ENCODE measurements around the gene VPS8.
"Not testable (repeated sequence)": the region's sequence is repeated elsewhere in the genome, so short reads cannot be mapped to it uniquely, and the experiment has no call there.

VPS8 gene

DNA sequence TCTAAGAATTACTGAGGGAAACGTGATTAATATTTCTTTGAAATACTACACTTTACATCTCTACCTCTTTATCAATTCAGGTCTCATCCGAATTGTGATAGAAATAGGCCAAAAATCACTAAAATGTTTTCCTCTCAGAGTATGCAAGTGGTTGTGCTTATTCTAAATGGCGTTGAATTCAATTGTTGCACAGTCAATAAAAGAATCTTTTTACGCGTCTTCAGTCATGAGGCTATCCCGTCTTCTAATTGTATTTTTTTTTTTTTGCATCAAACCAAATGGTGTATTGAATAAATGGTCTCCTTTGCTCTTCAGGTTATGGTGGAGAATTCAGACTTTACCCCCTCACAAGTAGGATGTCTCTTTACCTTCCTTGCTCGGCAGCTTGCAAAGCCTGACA lies 112.6 kb downstream of the VPS8 start:
- DNase-seq (ENCODE audit: low read depth in 2 of 2), result no peak

DNA sequence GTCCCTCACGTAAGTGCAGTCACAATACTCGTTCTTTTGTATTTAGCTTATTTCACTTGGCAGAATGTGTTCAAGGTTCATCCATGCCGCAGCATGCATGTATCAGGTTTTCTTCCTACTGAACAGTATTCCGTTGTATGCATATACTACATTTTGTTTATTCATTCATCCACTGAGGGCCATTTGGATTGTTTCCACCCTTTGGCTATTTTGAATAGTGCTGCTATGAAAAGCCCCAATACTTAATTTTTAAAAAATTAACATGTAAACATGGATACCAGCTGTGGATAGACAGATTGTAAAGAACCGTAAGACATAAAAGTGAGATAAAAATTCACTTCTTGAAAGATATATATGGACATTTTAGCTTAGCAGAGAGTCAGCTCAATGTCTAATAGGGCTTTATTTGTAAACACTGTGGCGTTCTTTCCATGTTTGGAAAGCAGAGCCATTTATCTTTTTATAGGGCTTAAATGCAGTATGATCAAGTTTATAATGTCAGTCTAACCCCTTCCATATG lies 115.9 kb downstream of the VPS8 start:
- DNase-seq (ENCODE audit: low read depth in 2 of 2), result no peak

DNA sequence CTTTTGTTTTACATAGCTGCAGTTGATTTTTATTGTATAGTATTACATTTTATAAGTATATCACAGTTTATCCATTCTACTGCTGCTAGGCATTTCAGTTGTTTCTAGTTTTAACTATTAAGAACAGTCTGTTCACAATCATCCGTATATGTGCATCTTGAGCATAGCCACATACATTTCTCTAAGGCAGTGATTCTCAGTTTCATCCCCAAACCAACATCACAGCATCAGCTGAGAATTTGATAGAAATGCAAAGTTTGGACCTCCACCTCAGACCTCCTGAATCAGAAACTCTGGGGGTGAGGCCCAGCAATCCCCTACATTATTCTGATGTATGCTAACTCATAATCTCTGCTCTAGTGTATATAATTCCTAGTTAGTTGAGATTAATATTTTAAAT lies 120.8 kb downstream of the VPS8 start:
- DNase-seq (ENCODE audit: low read depth in 2 of 2), result no peak

DNA sequence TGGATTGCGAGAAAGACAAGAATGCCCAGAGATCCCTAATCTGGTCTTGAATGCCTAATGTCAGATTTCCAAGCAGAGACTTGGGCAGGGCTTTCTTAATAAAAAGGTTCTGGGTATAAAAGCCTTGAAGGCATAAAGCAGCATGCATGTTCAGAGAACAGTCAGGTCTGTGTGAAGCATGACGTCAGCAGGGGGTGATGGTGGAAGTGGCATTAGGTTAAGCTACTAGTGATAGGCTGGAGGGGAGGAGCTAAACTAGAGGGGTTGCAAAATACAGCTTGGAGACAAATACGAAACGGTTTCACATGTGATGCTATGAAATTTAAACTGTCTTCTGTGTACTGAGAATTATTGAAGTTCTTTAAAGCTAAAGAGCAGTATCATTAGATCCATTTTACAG lies 125.6 kb downstream of the VPS8 start:
- DNase-seq (ENCODE audit: low read depth in 2 of 2), result no peak

- no peak for DNase-seq (ENCODE audit: low read depth in 2 of 2)
Measured at GRCh38 chr3:184941408-184941807, 129.4 kb downstream of the VPS8 start.

DNA sequence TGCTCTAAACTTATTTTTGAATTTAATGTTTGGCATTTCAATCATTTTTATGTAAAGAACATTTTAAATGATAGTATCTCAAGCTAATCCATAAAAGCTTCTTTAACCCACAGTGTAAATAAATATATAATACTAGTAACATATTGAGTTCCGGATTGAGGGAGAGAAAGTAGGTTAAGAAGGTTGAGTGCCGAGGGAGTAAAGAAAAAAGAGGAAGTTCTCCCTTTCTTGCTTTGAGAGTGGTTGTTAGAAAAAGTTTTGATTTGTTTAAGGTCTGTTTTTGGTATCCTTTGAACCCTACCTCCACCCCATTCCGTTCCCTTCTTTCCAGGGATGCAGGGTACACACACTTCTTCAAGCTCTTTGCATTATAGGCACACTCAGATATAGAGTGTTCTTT lies 130.8 kb downstream of the VPS8 start:
- DNase-seq (ENCODE audit: low read depth in 2 of 2), result no peak

DNA sequence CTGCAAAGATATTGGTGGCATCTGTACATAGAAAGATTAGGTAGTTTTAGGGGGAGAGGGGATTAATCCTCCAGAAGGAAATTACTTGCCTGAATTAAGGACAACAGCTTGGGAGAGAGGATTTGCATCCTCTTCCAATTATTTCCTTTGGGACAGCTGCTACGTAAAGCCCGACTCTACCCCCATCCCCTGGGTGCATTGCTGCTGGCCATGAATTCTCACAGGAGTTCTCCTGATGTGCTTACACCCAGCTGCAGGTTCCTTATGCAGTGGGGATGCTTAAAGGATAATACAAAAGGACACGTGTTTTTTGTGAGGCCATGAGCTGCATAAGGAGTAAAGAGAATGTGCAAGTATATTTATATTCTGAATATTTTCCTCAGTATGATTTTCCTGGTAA lies 132.3 kb downstream of the VPS8 start:
- DNase-seq (ENCODE audit: low read depth in 2 of 2), result no peak

GRCh38 chr3:184945886-184946625 lies 134.1 kb downstream of the VPS8 start:
- no peak for DNase-seq (ENCODE audit: low read depth in 2 of 2)

GRCh38 chr3:184946917-184947316 lies 135.0 kb downstream of the VPS8 start:
- no peak for DNase-seq (ENCODE audit: low read depth in 2 of 2)

GRCh38 chr3:184949251-184949965 lies 137.4 kb downstream of the VPS8 start:
- no peak for DNase-seq (ENCODE audit: low read depth in 2 of 2)

DNA sequence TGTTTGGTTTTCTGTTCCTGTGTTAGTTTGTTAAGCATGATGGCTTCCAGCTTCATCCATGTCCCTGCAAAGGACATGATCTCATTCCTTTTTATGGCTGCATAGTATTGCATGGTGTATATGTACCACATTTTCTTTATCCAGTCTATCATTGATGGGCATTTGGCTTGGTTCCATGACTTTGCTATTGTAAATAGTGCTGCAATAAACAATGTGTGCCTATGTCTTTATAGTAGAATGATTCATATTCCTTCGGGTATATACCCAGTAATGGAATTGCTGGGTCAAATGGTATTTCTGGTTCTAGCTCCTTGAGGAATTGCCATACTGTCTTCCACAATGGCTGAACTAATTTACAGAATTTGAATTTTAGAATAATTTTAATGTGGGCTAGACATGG lies 138.8 kb downstream of the VPS8 start:
- not testable (repeated sequence) for DNase-seq (ENCODE audit: low read depth in 2 of 2)

GRCh38 chr3:184952671-184953070 lies 140.7 kb downstream of the VPS8 start:
- DNase-seq (ENCODE audit: low read depth in 2 of 2), result no peak

- no peak for DNase-seq (ENCODE audit: low read depth in 2 of 2)
Measured at GRCh38 chr3:184953401-184953800, 141.4 kb downstream of the VPS8 start.

- no peak for DNase-seq (ENCODE audit: low read depth in 2 of 2)
Measured at GRCh38 chr3:184954251-184954650, 142.3 kb downstream of the VPS8 start.

DNA sequence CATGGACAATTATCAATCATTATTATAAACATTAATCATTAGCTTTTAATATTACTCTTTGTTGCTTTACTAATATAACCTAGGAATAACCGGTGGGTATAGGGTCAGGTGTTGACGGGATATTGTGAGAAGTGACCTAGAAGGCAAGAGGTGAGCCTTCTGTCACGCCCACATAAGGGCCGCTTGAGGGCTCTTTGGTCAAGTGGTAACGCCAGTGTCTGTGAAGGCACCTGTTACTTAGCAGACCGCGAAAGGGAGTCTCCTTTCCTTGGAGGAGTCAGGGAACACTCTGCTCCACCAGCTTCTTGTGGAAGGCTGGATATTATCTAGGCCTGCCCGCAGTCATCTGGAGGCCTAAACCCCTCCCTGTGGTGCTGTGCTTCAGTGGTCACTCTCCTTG lies 142.9 kb downstream of the VPS8 start:
- not testable (repeated sequence) for DNase-seq (ENCODE audit: low read depth in 2 of 2)

- no peak for DNase-seq (ENCODE audit: low read depth in 2 of 2)
Measured at GRCh38 chr3:184965639-184966430, 153.9 kb downstream of the VPS8 start.

DNA sequence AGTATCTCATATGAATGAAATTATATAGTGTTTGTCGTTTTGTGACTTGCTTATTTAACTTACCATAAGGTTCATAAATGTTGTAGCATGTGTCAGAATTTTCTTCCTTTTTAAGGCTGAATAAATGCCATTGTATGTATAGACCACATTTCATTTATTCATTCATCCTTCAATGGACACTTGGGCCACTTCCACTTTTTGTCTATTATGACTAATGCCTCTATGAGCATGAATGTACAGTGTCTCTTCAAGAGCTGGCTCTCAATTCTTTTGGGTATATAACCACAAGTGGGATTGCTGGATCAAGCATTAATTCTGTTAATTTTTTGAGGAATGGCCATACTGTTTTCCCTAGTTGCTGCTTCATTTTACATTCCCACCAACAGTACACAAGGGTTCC lies 156.1 kb downstream of the VPS8 start:
- no peak for DNase-seq (ENCODE audit: low read depth in 2 of 2)

GRCh38 chr3:184970186-184970585 lies 158.2 kb downstream of the VPS8 start:
- no peak for DNase-seq (ENCODE audit: low read depth in 2 of 2)

DNA sequence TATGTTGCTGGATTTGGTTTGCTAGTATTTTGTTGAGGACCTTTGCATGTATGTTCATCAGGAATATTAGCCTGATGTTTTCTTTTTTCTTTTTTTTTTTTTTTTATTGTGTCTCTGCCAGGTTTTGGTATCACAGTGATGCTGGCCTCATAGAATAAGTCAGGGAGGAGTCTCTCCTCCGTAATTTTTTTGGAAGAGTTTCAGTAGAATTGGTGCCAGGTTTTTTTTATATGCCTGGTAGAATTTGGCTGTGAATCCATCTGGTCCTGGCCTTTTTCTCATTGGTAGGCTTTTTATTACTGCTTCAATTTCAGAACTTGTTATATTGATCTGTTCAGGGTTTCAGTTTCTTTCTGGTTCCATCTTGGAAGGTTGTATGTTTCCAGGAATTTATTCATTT lies 165.8 kb downstream of the VPS8 start:
- no peak for DNase-seq (ENCODE audit: low read depth in 2 of 2)

- no peak for DNase-seq (ENCODE audit: low read depth in 2 of 2)
Measured at GRCh38 chr3:184981071-184981470, 169.1 kb downstream of the VPS8 start.

DNA sequence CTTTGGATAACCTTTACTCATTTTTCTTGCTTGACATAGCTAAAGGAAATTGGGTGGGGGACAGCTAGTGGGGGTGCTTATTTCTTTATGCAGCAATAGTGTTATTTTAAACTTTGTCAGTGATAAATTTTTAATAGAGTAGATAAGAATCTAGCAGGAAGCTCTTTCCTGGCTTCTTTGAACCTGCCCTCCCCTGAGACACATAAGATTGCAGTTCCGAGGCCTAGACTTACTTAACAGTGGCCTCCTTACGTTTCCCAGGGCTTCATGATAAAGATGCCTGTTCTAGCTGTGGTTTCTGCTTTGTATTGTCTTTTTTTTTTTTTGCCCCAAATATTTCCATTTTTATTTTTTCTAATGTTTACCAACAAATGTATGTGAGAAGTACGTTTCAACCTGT lies 170.1 kb downstream of the VPS8 start:
- no peak for DNase-seq (ENCODE audit: low read depth in 2 of 2)

GRCh38 chr3:184985586-184985985 lies 173.6 kb downstream of the VPS8 start:
- no peak for DNase-seq (ENCODE audit: low read depth in 2 of 2)

Data from stimulated activated CD4-positive, alpha-beta T cell treated with anti-CD3 and anti-CD28 coated beads, Interleukin-12 subunit alpha, Interleukin-12 subunit beta, amount 100 ng/mL, for 24 hours (primary cell).